T-cell (primary cell): ENCODE data around the gene FGF19. TPM values are rescaled to one million over a fixed set of nuclear protein-coding genes. Genes with fewer than 3 reads are reported as not detected.

Source experiments
- ATAC-seq, 4 experiments: fragments of 200-7000 bp in 3 of 4; fragments of 150-1000 bp in 1 of 4; cut with Tn5 transposase; replicated peaks in 1 of 4; 1 replicate in 3 of 4; 2 replicates in 1 of 4; pipeline ENCODE4 v1.10.0; 2021; ENCODE audit warnings: moderate library complexity in 3 of 4, mild to moderate bottlenecking in 2 of 4, moderate number of reproducible peaks in 1 of 4
- CTCF ChIA-PET, 2 donors: fragments of 300-600 bp; sonication (Branson Sonifier 250); formaldehyde crosslinking; loops; one replicate each; lab custom pipeline; 2022; ENCODE audit warnings: antibody characterized with exemption in 2 of 2; lab: Charles Lee
- POLR2A ChIA-PET, 2 donors: fragments of 300-600 bp; sonication (Branson Sonifier 250); formaldehyde crosslinking; loops; one replicate each; lab custom pipeline; 2022; ENCODE audit warnings: antibody characterized with exemption in 2 of 2; lab: Charles Lee
- DNase-seq, 35 experiments: peaks; one replicate each; pipeline versions ENCODE4 v3.0.0 to v3.0.0-alpha.2; 2013 to 2023
- H3K27ac ChIP-seq: one replicate; pipeline ENCODE4 v1.5.1; 2013; ENCODE audit warnings: low read length
- H3K27me3 ChIP-seq, 2 experiments: replicated peaks in 1 of 2; 1 replicate in 1 of 2; 2 replicates in 1 of 2; pipeline versions ENCODE4 v1.6.1 to v1.7.0; 2013; ENCODE audit warnings: low read length in 1 of 2, mixed read lengths in 1 of 2; ENCODE audit not compliant: control insufficient read depth in 2 of 2, insufficient read depth in 2 of 2; ENCODE audit errors: extremely low read depth in 1 of 2
- H3K36me3 ChIP-seq, 2 donors: 1 replicate in 1 of 2; 2 replicates in 1 of 2; pipeline versions ENCODE4 v1.6.1 to v1.7.0; 2013; ENCODE audit warnings: low read length in 1 of 2; ENCODE audit not compliant: control insufficient read depth in 2 of 2, insufficient read depth in 1 of 2; ENCODE audit errors: extremely low read depth in 1 of 2
- H3K4me1 ChIP-seq, 2 experiments: 1 replicate in 1 of 2; 2 replicates in 1 of 2; pipeline versions ENCODE4 v1.6.1 to v1.7.0; 2013; ENCODE audit warnings: low read length in 2 of 2, mixed read lengths in 1 of 2; ENCODE audit not compliant: insufficient read depth in 2 of 2, control insufficient read depth in 1 of 2; ENCODE audit errors: extremely low read depth in 1 of 2
- H3K4me3 ChIP-seq, 2 donors: 1 replicate in 1 of 2; 2 replicates in 1 of 2; pipeline versions ENCODE4 v1.5.1 to v1.7.0; 2013; ENCODE audit warnings: mild to moderate bottlenecking in 2 of 2, low read length in 1 of 2, moderate library complexity in 1 of 2; ENCODE audit not compliant: control insufficient read depth in 1 of 2; ENCODE audit errors: extremely low read depth in 1 of 2
- H3K9me3 ChIP-seq: 2 replicates; pipeline ENCODE4 v1.7.0; 2013
- H3K27ac Mint-ChIP-seq, 2 donors: one replicate each; pipeline ENCODE4 v1.8.0; 2020 to 2021; ENCODE audit warnings: mild to moderate bottlenecking in 2 of 2, mixed read lengths in 2 of 2
- H3K27me3 Mint-ChIP-seq, 2 donors: one replicate each; pipeline ENCODE4 v1.8.0; 2021 to 2022; ENCODE audit warnings: mixed read lengths in 2 of 2
- H3K36me3 Mint-ChIP-seq: one replicate; pipeline ENCODE4 v1.8.0; 2021; ENCODE audit warnings: mixed read lengths
- H3K4me1 Mint-ChIP-seq, 3 donors: one replicate each; pipeline ENCODE4 v1.8.0; 2020 to 2022; ENCODE audit warnings: mixed read lengths in 3 of 3, mild to moderate bottlenecking in 1 of 3
- H3K4me3 Mint-ChIP-seq, 3 donors: one replicate each; pipeline ENCODE4 v1.8.0; 2020 to 2022; ENCODE audit warnings: mild to moderate bottlenecking in 3 of 3, mixed read lengths in 3 of 3, moderate library complexity in 3 of 3
- H3K9me3 Mint-ChIP-seq, 3 donors: one replicate each; pipeline ENCODE4 v1.8.0; 2020 to 2022; ENCODE audit warnings: mixed read lengths in 3 of 3
- WGBS: methylation state at CpG from one replicate; pipeline ENCODE4 v1.1.5; 2013; ENCODE audit warnings: missing lambda C conversion rate; ENCODE audit not compliant: insufficient coverage; 5-methylcytosine and 5-hydroxymethylcytosine counted together
- total RNA-seq, 35 experiments: library from RNA in 6 of 35; stranded (reverse) in 6 of 35; fragments of 120-200 nt in 1 of 35; gene quantifications; one replicate each; pipeline versions ENCODE4 v1.2.1 to v1.2.4 and lab custom pipeline; 2013 to 2026

Gene FGF19
- total RNA-seq = under 1 TPM in 1 of 5 donors, not detected in 4; 0.09 TPM
- not detected for total RNA-seq (2013)
- 0 to 0.07 (median 0) reads per million in 29 experiments for total RNA-seq (lab: John Stamatoyannopoulos, UW)

GRCh38 chr11:69703768-69704507 lies at the start of gene FGF19:
Gene FGF19 (minus strand): TSS chr11:69704022. CDS start chr11:69703876, 146 bp downstream.
- Histone ChIP-seq H3K4me1 (peaks cover 0 to 15% of the 10 kb centered on the region in 2 experiments), H3K4me3 (peak within 1 kb of the TSS in 1 of 2 donors; percentile 23), H3K36me3 (no peaks in the 10 kb centered on the region), H3K27ac (no peak within 1 kb of the TSS), H3K9me3 (no peaks in the 10 kb centered on the region), H3K27me3 (peaks cover 13 to 74% of the 10 kb centered on the region in 2 experiments)
- H3K27me3 Mint-ChIP-seq = peaks cover 32 to 63% of the 10 kb centered on the region in 2 donors
- ATAC-seq (no peak), DNase-seq (no peak)
- 5% methylated on average over 51 of the region's 67 CpGs for WGBS
- H3K9me3 Mint-ChIP-seq = no peaks in the 10 kb centered on the region
- CTCF ChIA-PET = no interaction called here
- H3K4me3 Mint-ChIP-seq = peak within 1 kb of the TSS in 2 of 3 donors; percentile 3 to 64
- peaks cover 6 to 16% (median 11%) of the 10 kb centered on the region in 3 donors for H3K4me1 Mint-ChIP-seq
- no peaks in the 10 kb centered on the region for H3K36me3 Mint-ChIP-seq
- POLR2A ChIA-PET = interaction anchor here in 1 of 2 donors (0.6 kb wide), 1 partner anchor 512 kb away, joined by 3 read pairs; no protein-coding TSS in a partner anchor
- H3K27ac Mint-ChIP-seq = no peak within 1 kb of the TSS

DNA sequence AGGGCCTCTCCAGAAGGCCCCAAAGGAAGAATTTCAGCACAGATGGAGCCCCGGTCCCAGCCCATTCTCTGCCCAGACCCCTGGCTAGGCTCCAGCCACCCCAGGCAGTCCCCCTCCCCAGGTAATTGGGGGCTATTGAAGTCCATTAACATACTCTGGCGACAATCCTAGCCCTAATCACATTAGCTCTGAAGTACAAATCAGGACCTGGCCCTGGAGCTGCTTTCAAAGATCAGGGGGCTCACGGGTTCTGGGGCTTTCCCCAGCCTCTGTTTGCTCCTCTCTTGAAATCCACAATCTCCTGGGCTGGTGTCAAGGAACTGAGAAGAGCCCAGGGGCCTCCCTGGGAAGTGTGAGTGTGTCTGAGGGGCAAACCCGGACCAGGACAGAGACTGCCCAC lies 49.1 kb upstream of the FGF19 start:
- H3K27me3 ChIP-seq = peaks cover 2 to 29% of the 10 kb centered on the region in 2 experiments
- H3K4me1 ChIP-seq = no peaks in the 10 kb centered on the region
- H3K4me1 Mint-ChIP-seq = no peaks in the 10 kb centered on the region
- DNase-seq = no peak
- H3K27ac ChIP-seq = no peak overlapping the region
- ChIA-PET POLR2A (no interaction called here), CTCF (no interaction called here)
- no peak overlapping the region for H3K4me3 ChIP-seq
- WGBS = 25% methylated on average over 3 of the region's 4 CpGs
- no peaks in the 10 kb centered on the region for H3K9me3 ChIP-seq
- H3K4me3 Mint-ChIP-seq = no peak overlapping the region
- H3K27me3 Mint-ChIP-seq = peaks cover 19 to 20% of the 10 kb centered on the region in 2 donors
- ATAC-seq = no peak
- no peak overlapping the region for H3K27ac Mint-ChIP-seq
- H3K36me3 ChIP-seq = no peaks in the 10 kb centered on the region
- peaks cover 0 to 6% (median 0%) of the 10 kb centered on the region in 3 donors for H3K9me3 Mint-ChIP-seq
- no peaks in the 10 kb centered on the region for H3K36me3 Mint-ChIP-seq

DNA sequence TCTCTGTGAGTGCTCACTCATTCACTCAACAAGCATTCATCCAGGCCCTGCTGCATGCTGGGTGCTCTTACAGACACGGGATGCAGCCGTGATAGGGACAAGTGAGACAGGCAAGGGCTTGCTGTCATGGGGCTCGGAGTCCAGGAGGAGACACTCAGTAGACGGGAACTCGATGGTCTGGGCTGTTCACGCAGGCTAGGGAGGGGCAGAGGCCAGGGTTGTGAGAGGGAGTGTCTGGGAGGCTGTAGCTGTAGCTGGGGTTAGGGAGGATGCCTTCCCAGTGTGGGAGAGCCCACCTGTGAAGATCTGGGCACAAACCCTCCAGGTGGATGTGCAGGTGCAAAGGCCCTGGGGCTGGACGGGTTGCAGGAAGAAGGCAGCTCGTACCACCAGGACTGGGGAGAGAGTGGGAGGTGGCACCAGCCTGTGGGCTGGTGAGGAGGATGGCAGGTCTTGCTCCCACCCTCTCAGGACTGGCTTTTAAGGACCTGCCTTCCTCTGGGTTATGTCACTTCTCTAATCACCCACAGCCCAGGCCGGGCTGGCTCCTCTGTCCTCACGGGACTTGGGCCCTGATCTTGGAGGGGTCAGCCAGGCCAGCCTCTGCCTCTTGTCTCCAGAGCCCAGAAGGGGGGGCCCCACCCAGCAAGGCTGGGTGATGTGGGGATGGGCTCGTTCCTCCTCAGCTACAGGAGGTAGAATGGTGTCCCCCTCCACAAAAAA lies 47.2 kb upstream of the FGF19 start:
- H3K27ac ChIP-seq = no peak overlapping the region
- H3K9me3 ChIP-seq = no peaks in the 10 kb centered on the region
- POLR2A ChIA-PET = no interaction called here
- H3K36me3 ChIP-seq = no peaks in the 10 kb centered on the region
- WGBS = 74% methylated on average over 5 of the region's 11 CpGs
- H3K27me3 ChIP-seq = peaks cover 2 to 39% of the 10 kb centered on the region in 2 experiments
- no peak for DNase-seq
- CTCF ChIA-PET = no interaction called here
- no peaks in the 10 kb centered on the region for H3K4me1 Mint-ChIP-seq
- no peak overlapping the region for H3K4me3 Mint-ChIP-seq
- no peak for ATAC-seq
- no peak overlapping the region for H3K4me3 ChIP-seq
- H3K27ac Mint-ChIP-seq = no peak overlapping the region
- no peaks in the 10 kb centered on the region for H3K36me3 Mint-ChIP-seq
- H3K27me3 Mint-ChIP-seq = peaks cover 9 to 11% of the 10 kb centered on the region in 2 donors
- no peaks in the 10 kb centered on the region for H3K4me1 ChIP-seq
- H3K9me3 Mint-ChIP-seq = peaks cover 0 to 2% (median 0%) of the 10 kb centered on the region in 3 donors

GRCh38 chr11:69750108-69750850 lies 46.5 kb upstream of the FGF19 start:
- H3K9me3 Mint-ChIP-seq = no peaks in the 10 kb centered on the region
- Histone ChIP-seq H3K4me3 (no peak overlapping the region), H3K27ac (no peak overlapping the region), H3K27me3 (peaks cover 2 to 43% of the 10 kb centered on the region in 2 experiments), H3K9me3 (no peaks in the 10 kb centered on the region), H3K36me3 (no peaks in the 10 kb centered on the region), H3K4me1 (no peaks in the 10 kb centered on the region)
- ATAC-seq = no peak
- no peak overlapping the region for H3K27ac Mint-ChIP-seq
- H3K4me1 Mint-ChIP-seq = no peaks in the 10 kb centered on the region
- WGBS = 73% methylated on average over 8 of the region's 11 CpGs
- no peaks in the 10 kb centered on the region for H3K36me3 Mint-ChIP-seq
- no peak overlapping the region for H3K4me3 Mint-ChIP-seq
- peaks cover 13 to 16% of the 10 kb centered on the region in 2 donors for H3K27me3 Mint-ChIP-seq
- POLR2A ChIA-PET = no interaction called here
- DNase-seq = no peak
- CTCF ChIA-PET = no interaction called here

DNA sequence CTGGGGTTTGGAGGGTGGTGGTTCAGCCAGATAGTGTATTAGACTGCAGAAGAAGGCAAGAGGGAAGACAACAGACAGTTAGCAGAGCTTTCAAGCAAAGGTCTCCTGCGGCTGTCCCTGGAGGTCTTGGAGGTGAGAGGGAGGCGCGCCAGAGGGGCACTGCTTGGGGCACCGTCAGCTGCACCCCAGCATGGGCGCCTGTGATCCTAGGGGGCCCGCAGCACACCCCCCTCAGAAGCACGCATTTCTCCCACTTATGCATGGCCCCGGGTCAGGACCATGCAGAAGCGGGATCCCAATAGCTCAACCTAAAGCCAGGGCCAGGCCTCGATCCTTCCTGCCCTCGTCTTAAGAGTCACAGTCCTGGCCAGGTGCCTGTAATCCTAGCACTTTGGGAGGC lies 44.8 kb upstream of the FGF19 start:
- DNase-seq (no peak), ATAC-seq (no peak)
- H3K27ac ChIP-seq = no peak overlapping the region
- WGBS = 81% methylated on average over 6 of the region's 11 CpGs
- H3K9me3 ChIP-seq = no peaks in the 10 kb centered on the region
- CTCF ChIA-PET = no interaction called here
- H3K4me3 Mint-ChIP-seq = no peak overlapping the region
- peaks cover 4 to 45% of the 10 kb centered on the region in 2 experiments for H3K27me3 ChIP-seq
- POLR2A ChIA-PET = no interaction called here
- peaks cover 18 to 21% of the 10 kb centered on the region in 2 donors for H3K27me3 Mint-ChIP-seq
- H3K4me1 ChIP-seq = no peaks in the 10 kb centered on the region
- no peak overlapping the region for H3K4me3 ChIP-seq
- H3K36me3 Mint-ChIP-seq = no peaks in the 10 kb centered on the region
- H3K36me3 ChIP-seq = no peaks in the 10 kb centered on the region
- no peaks in the 10 kb centered on the region for H3K4me1 Mint-ChIP-seq
- no peaks in the 10 kb centered on the region for H3K9me3 Mint-ChIP-seq
- H3K27ac Mint-ChIP-seq = no peak overlapping the region
